Measurements from ENCODE around the gene SLC35F3. TPM values are rescaled to one million over a fixed set of nuclear protein-coding genes. Genes with fewer than 3 reads are reported as not detected.
A peak's percentile ranks its signal among the peaks of the same experiment; 100 is the strongest.

The SLC35F3 gene
- total RNA-seq, 3 donors from 2014 or later = 0.17 to 0.89 (median 0.20) TPM

DNA sequence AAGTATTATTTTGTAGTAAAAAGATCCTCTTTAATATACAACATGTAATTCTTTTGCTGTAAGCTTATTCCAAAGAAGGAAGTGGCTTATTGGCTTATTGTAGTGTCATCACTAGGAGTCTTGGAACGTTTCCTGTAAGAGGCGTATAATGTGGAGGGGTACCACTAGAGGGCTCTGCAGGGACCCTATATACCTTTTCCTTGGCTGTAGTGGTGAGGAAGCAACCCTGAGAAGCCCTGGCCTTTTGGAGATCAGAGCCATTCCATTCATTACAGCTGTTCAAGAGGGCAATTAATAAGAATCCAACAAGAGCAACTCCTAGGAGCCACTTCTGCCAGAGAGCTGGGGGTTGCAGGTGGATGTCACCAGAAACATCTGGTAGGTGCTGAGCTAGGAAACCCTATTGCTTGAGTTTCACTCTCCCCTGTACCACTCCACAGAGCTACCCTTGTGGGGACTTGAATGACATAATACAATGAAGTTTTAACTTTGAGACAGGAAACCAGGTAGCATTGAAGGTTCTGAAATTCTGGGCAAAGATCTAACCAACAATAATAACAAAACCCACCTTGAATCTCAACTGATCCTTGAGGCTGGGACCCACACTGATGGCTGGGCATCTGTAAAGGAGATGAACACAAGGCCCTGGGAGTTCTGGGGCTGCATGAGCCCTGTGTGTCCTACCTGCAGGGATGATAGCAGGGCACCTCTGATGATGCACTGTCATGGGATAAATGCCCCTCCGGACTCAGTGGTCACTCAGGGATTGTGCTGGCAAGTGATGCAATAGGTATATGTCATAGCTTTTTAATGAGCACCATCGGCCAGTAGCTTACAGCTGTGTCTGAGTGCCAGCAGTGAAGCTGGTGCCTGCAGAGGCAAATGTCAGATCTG, 308.5 kb downstream of the SLC35F3 start:
- H3K9me3 ChIP-seq = no peaks in the 10 kb centered on the region
- peak; percentile 56 for ATAC-seq
- no peak overlapping the region for H3K4me3 ChIP-seq
- TF ChIP-seq, protein P1, sequence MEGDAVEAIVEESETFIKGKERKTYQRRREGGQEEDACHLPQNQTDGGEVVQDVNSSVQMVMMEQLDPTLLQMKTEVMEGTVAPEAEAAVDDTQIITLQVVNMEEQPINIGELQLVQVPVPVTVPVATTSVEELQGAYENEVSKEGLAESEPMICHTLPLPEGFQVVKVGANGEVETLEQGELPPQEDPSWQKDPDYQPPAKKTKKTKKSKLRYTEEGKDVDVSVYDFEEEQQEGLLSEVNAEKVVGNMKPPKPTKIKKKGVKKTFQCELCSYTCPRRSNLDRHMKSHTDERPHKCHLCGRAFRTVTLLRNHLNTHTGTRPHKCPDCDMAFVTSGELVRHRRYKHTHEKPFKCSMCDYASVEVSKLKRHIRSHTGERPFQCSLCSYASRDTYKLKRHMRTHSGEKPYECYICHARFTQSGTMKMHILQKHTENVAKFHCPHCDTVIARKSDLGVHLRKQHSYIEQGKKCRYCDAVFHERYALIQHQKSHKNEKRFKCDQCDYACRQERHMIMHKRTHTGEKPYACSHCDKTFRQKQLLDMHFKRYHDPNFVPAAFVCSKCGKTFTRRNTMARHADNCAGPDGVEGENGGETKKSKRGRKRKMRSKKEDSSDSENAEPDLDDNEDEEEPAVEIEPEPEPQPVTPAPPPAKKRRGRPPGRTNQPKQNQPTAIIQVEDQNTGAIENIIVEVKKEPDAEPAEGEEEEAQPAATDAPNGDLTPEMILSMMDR (IDR thresholded peaks at IDR 0.05) = no peak
- DNase-seq = peak in 1 of 3 donors; percentile 13
- intact Hi-C loops (cut with DNase I, micrococcal nuclease) = no loop called here
- H3K36me3 ChIP-seq (ENCODE audit: low read depth) = no peaks in the 10 kb centered on the region
- peaks cover 4% of the 10 kb centered on the region for H3K4me1 ChIP-seq (ENCODE audit: low read depth)

GRCh38 chr1:234213658-234214128, 309.2 kb downstream of the SLC35F3 start:
- no peaks in the 10 kb centered on the region for H3K36me3 ChIP-seq (ENCODE audit: low read depth)
- no peak for ATAC-seq
- no peak overlapping the region for H3K4me3 ChIP-seq
- no peak for DNase-seq
- TF ChIP-seq, protein P1 (IDR thresholded peaks at IDR 0.05) = no peak
- H3K9me3 ChIP-seq = no peaks in the 10 kb centered on the region
- intact Hi-C loops (cut with DNase I, micrococcal nuclease) = no loop called here
- H3K4me1 ChIP-seq (ENCODE audit: low read depth) = peaks cover 4% of the 10 kb centered on the region

GRCh38 chr1:234214129-234214910, 309.8 kb downstream of the SLC35F3 start:
- Histone ChIP-seq H3K4me1 (ENCODE audit: low read depth) (peaks cover 4% of the 10 kb centered on the region), H3K9me3 (no peaks in the 10 kb centered on the region), H3K4me3 (no peak overlapping the region), H3K36me3 (ENCODE audit: low read depth) (no peaks in the 10 kb centered on the region)
- ATAC-seq (peak; percentile 61), DNase-seq (peak in 1 of 3 donors; percentile 13)
- intact Hi-C loops (cut with DNase I, micrococcal nuclease) = no loop called here
- TF ChIP-seq, protein P1 (IDR thresholded peaks at IDR 0.05) = no peak

DNA sequence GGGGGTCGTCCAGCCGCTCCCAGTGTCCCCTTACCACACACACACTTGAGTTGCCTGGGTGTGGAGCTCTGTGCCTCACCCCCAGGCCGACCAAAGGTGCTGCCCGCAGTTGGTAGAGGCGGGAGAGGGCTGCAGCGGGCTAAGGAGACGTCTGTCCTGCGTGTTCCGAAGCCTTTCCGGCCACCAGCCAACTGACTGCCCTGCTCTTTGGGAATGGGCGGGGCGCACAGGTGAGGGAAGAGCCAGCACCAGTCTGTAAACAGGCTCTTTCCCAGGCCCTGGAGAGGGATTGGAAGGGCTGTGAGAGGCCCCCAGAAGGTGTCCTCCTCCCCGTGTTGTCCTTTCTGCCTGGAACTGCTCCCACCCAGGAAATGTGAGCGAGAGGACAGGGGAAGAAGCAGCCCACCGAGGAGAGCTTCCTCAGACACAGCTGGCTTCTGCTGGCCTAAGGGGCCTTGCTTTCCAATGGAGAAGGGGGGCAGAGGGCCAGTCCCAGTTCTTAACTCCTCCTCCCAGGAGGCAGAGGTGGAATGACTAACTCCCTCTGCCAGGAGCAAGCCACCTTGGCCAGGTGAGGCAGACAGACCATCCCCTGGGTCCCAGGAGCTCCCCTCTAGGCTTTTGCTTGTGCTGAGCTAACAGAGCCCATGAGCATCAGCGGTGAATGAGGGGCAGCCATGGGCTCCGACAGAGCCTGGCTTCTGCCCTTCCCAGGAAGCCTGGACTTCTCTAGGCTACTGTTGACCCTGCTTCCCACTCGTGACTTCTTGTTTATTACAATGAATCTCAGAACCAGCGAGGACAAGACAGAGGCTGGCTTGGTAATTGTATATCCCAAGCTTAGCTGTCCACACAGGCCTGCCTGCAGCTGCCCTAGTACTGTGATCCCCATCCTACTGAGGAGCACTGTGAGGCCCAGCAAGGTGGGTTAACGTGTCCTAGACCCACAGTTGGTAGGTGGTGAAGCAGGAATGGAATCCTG, 310.7 kb downstream of the SLC35F3 start:
- Histone ChIP-seq H3K9me3 (no peaks in the 10 kb centered on the region), H3K4me3 (no peak overlapping the region), H3K4me1 (ENCODE audit: low read depth) (peaks cover 4% of the 10 kb centered on the region), H3K36me3 (ENCODE audit: low read depth) (no peaks in the 10 kb centered on the region)
- peak in 1 of 3 donors; percentile 16 for DNase-seq
- peak; percentile 60 for ATAC-seq
- intact Hi-C loops (cut with DNase I, micrococcal nuclease) = no loop called here
- TF ChIP-seq, protein P1 (IDR thresholded peaks at IDR 0.05) = no peak
